Astrocyte of the spinal cord (primary cell): ENCODE data around the gene PLEKHM2.
"Not testable (repeated sequence)": the region's sequence is repeated elsewhere in the genome, so short reads cannot be mapped to it uniquely, and the experiment has no call there.

Experiments
- DNase-seq: peaks from one replicate; pipeline ENCODE4 v3.0.0; 2011; ENCODE audit warnings: low read depth, low spot score
- H3K4me3 ChIP-seq: 2 replicates; pipeline ENCODE4 v1.5.1; 2011; ENCODE audit warnings: low read depth, mild to moderate bottlenecking, low read length, moderate library complexity
- CTCF ChIP-seq: IDR thresholded peaks from 2 replicates; pipeline ENCODE4 v1.5.1; 2012; ENCODE audit warnings: low read depth, mild to moderate bottlenecking, low read length, inconsistent platforms
- in situ Hi-C: cut with HindIII; loops from 2 replicates; pipeline ENCODE4 v1.10.0; 2017; ENCODE audit warnings: low sequenced_read_pairs

PLEKHM2 gene

GRCh38 chr1:15690317-15690716 lies 6.2 kb downstream of the PLEKHM2 start:
- H3K4me3 ChIP-seq, result no peak overlapping the region
- in situ Hi-C loops, result no loop called here
- DNase-seq, result no peak
- TF ChIP-seq CTCF, result no peak

GRCh38 chr1:15691434-15692032 lies 7.4 kb downstream of the PLEKHM2 start:
- no peak overlapping the region for H3K4me3 ChIP-seq
- in situ Hi-C loops, result no loop called here
- no peak for TF ChIP-seq CTCF
- no peak for DNase-seq

GRCh38 chr1:15692121-15692682 lies 8.1 kb downstream of the PLEKHM2 start:
- in situ Hi-C loops, result no loop called here
- no peak for DNase-seq
- H3K4me3 ChIP-seq, result no peak overlapping the region
- no peak for TF ChIP-seq CTCF

- in situ Hi-C loops, result no loop called here
- no peak for TF ChIP-seq CTCF
- no peak overlapping the region for H3K4me3 ChIP-seq
- no peak for DNase-seq
Measured at GRCh38 chr1:15693371-15693770, 9.3 kb downstream of the PLEKHM2 start.

- no peak for DNase-seq
- TF ChIP-seq CTCF, result no peak
- H3K4me3 ChIP-seq, result no peak overlapping the region
- in situ Hi-C loops, result no loop called here
Measured at GRCh38 chr1:15696956-15697521, 12.9 kb downstream of the PLEKHM2 start.

GRCh38 chr1:15698201-15698600 lies 14.1 kb downstream of the PLEKHM2 start:
- TF ChIP-seq CTCF, result no peak
- H3K4me3 ChIP-seq, result no peak overlapping the region
- no peak for DNase-seq
- in situ Hi-C loops, result no loop called here

- H3K4me3 ChIP-seq, in situ Hi-C loops, DNase-seq: not testable (repeated sequence)
Measured at GRCh38 chr1:15699321-15699720, 15.2 kb downstream of the PLEKHM2 start.
